CD4-positive, alpha-beta T cell (primary cell): ENCODE results near the gene GPR62. TPM values are rescaled to one million over a fixed set of nuclear protein-coding genes. Genes with fewer than 3 reads are reported as not detected.
"Not testable (repeated sequence)": the region's sequence is repeated elsewhere in the genome, so short reads cannot be mapped to it uniquely, and the experiment has no call there.

Source experiments
- ATAC-seq: fragments of 200-7000 bp; cut with Tn5 transposase; one replicate; pipeline ENCODE4 v1.10.0; 2022; ENCODE audit warnings: mild to moderate bottlenecking; ENCODE audit not compliant: poor library complexity
- CTCF ChIA-PET: fragments of 350-600 bp; sonication (Branson Sonifier 250); formaldehyde crosslinking; loops from one replicate; lab custom pipeline; 2021; ENCODE audit warnings: antibody characterized with exemption, inconsistent platforms; lab: Charles Lee
- POLR2A ChIA-PET: fragments of 350-600 bp; sonication (Branson Sonifier 250); formaldehyde crosslinking; loops from one replicate; lab custom pipeline; 2021; ENCODE audit warnings: antibody characterized with exemption, inconsistent platforms; lab: Charles Lee
- DNase-seq, 14 experiments: peaks; one replicate each; pipeline ENCODE4 v3.0.0-alpha.2; 2013 to 2020; ENCODE audit warnings: mixed read lengths in 2 of 14
- H3K27ac ChIP-seq, 2 donors: one replicate each; pipeline versions ENCODE4 v1.5.1 to v1.7.0; 2013; ENCODE audit warnings: low read length in 2 of 2, low read depth in 1 of 2, mild to moderate bottlenecking in 1 of 2
- H3K27me3 ChIP-seq, 2 experiments: 1 replicate in 1 of 2; 2 replicates in 1 of 2; pipeline versions ENCODE4 v1.6.1 to v1.7.0; 2013; ENCODE audit warnings: low read length in 2 of 2, control low read depth in 1 of 2, mild to moderate bottlenecking in 1 of 2, moderate library complexity in 1 of 2; ENCODE audit not compliant: insufficient read depth in 2 of 2, control insufficient read depth in 1 of 2
- H3K36me3 ChIP-seq: one replicate; pipeline ENCODE4 v1.6.1; 2013; ENCODE audit warnings: low read length, control low read depth; ENCODE audit not compliant: insufficient read depth
- H3K4me1 ChIP-seq: one replicate; pipeline ENCODE4 v1.6.1; 2013; ENCODE audit warnings: low read length, control low read depth; ENCODE audit not compliant: insufficient read depth
- H3K4me3 ChIP-seq: one replicate; pipeline ENCODE4 v1.5.1; 2013; ENCODE audit warnings: mild to moderate bottlenecking, low read length, moderate library complexity
- H3K9me3 ChIP-seq, 2 experiments: 1 replicate in 1 of 2; 2 replicates in 1 of 2; pipeline versions ENCODE4 v1.6.1 to v1.7.0; 2013; ENCODE audit warnings: low read length in 2 of 2, mild to moderate bottlenecking in 2 of 2, control low read depth in 1 of 2, moderate library complexity in 1 of 2; ENCODE audit not compliant: control insufficient read depth in 1 of 2, insufficient read depth in 1 of 2
- H3K27ac Mint-ChIP-seq: one replicate; pipeline ENCODE4 v1.8.0; 2020; ENCODE audit warnings: mixed read lengths
- H3K27me3 Mint-ChIP-seq: one replicate; pipeline ENCODE4 v1.8.0; 2021; ENCODE audit warnings: mixed read lengths
- H3K36me3 Mint-ChIP-seq: one replicate; pipeline ENCODE4 v1.8.0; 2021; ENCODE audit warnings: low read depth, mixed read lengths
- H3K4me1 Mint-ChIP-seq: one replicate; pipeline ENCODE4 v1.8.0; 2021; ENCODE audit warnings: low read depth, mixed read lengths
- H3K4me3 Mint-ChIP-seq: one replicate; pipeline ENCODE4 v1.8.0; 2020; ENCODE audit warnings: mild to moderate bottlenecking, mixed read lengths
- H3K9me3 Mint-ChIP-seq: one replicate; pipeline ENCODE4 v1.8.0; 2020; ENCODE audit warnings: mixed read lengths
- CTCF ChIP-seq: fragments of 200-600 bp; IDR thresholded peaks from one replicate; pipeline ENCODE4 v1.8.0; 2022; ENCODE audit warnings: antibody characterized with exemption, mild to moderate bottlenecking
- intact Hi-C, 2 experiments: fragments of 100-400 bp; cut with DNase I in 1 of 2; cut with micrococcal nuclease in 1 of 2; formaldehyde crosslinking; loops; one replicate each; pipeline versions ENCODE4 v1.15.1 to v1.9.0; 2023 to 2025; cut with DNase I, micrococcal nuclease
- total RNA-seq, 174 experiments: library from RNA in 2 of 174; stranded (reverse) in 2 of 174; gene quantifications; one replicate each; pipeline ENCODE4 v1.2.3 and lab custom pipeline; 2021 to 2026

The GPR62 gene
- total RNA-seq, 2 experiments from 2014 or later: not detected

DNA sequence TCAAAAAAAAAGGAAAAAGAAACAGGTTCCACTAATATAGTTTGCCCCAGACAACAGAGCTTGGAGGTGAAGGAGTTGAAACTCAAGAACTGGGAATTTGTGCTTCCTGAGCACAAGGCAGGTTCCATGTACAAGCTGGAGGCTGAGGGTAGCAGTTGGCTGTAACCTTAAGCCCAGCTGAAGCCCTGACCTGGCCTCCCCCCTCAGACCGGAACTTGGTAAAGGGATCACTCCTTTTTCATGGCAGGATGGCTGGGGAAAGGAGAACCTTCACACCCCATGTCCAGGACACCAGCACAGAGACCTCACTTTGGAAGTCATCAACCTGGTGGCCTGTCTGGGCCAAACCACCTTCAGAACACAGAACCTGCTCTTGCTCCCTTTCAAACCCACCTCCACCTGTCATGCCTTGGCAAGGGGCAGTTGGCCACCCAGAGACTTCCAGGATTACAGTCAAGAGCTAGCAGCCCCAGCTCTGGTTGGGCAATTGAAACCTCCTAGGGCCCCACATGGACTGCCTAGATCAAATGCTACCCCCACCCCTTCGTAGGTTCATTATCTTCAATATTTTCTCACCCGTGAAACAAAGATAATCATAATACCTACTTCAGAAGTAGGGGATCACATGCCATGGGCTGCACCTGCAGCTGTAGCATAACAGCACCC, 37.0 kb downstream of the GPR62 start:
- H3K27ac Mint-ChIP-seq: no peak overlapping the region
- no peaks in the 10 kb centered on the region for H3K27me3 Mint-ChIP-seq
- CTCF ChIA-PET: interaction anchor here (1.8 kb wide), 1 partner anchor 10 kb away, joined by 4 read pairs; no protein-coding TSS in a partner anchor
- intact Hi-C loops: loop anchor here in 1 of 2 experiments (10.0 kb wide), 1 partner anchor 713 kb away; the partner anchor contains the start of genes GLT8D1 and SPCS1
- peaks cover 40% of the 10 kb centered on the region for H3K36me3 Mint-ChIP-seq
- ATAC-seq (no peak), DNase-seq (no peak)
- peaks cover 31% of the 10 kb centered on the region for H3K4me1 Mint-ChIP-seq
- Histone ChIP-seq H3K9me3 (no peaks in the 10 kb centered on the region), H3K4me1 (peaks cover 40% of the 10 kb centered on the region), H3K36me3 (peaks cover 34% of the 10 kb centered on the region), H3K27ac (no peak overlapping the region), H3K4me3 (no peak overlapping the region), H3K27me3 (no peaks in the 10 kb centered on the region)
- H3K9me3 Mint-ChIP-seq: no peaks in the 10 kb centered on the region
- H3K4me3 Mint-ChIP-seq: peak overlapping the region; percentile 51
- POLR2A ChIA-PET: interaction anchor here (1.2 to 2.9 kb wide), 3 partner anchors 9 to 64 kb away, joined by 3 to 13 read pairs (median 4); partner anchors contain the start of genes ACY1 and DUSP7
- no peak for TF ChIP-seq CTCF

- DNase-seq, H3K4me3 ChIP-seq, H3K27me3 ChIP-seq, H3K9me3 Mint-ChIP-seq, H3K27ac Mint-ChIP-seq, CTCF ChIA-PET, H3K27me3 Mint-ChIP-seq, H3K27ac ChIP-seq, ATAC-seq, H3K9me3 ChIP-seq: not testable (repeated sequence)
- peaks cover 31% of the 10 kb centered on the region for H3K4me1 Mint-ChIP-seq
- POLR2A ChIA-PET: interaction anchor here (2.7 to 2.9 kb wide), 3 partner anchors 10 to 52 kb away, joined by 13 to 35 read pairs (median 32); partner anchors contain the start of genes ACY1, PARP3 and RRP9
- peaks cover 40% of the 10 kb centered on the region for H3K36me3 Mint-ChIP-seq
- intact Hi-C loops: loop anchor here in 1 of 2 experiments (10.0 kb wide), 1 partner anchor 711 kb away; the partner anchor contains the start of genes GLT8D1 and SPCS1
- Histone ChIP-seq H3K4me1 (peaks cover 40% of the 10 kb centered on the region), H3K36me3 (peaks cover 34% of the 10 kb centered on the region)
- peak overlapping the region; percentile 99 for H3K4me3 Mint-ChIP-seq
Observed at GRCh38 chr3:51993657-51994056, 38.5 kb downstream of the GPR62 start.

GRCh38 chr3:51994530-51994929, 39.3 kb downstream of the GPR62 start:
- ATAC-seq: no peak
- POLR2A ChIA-PET: interaction anchor here (1.7 to 2.9 kb wide), 4 partner anchors 11 to 160 kb away, joined by 13 to 35 read pairs (median 30); partner anchors contain the start of genes ABHD14A, ABHD14B, ACY1 and PARP3
- H3K36me3 ChIP-seq: peaks cover 34% of the 10 kb centered on the region
- Mint-ChIP-seq H3K27me3 (no peaks in the 10 kb centered on the region), H3K4me3 (peak overlapping the region; percentile 99), H3K27ac (peak overlapping the region; percentile 97), H3K36me3 (peaks cover 40% of the 10 kb centered on the region), H3K9me3 (no peaks in the 10 kb centered on the region), H3K4me1 (peaks cover 31% of the 10 kb centered on the region)
- H3K4me1 ChIP-seq: peaks cover 40% of the 10 kb centered on the region
- peak overlapping the region; percentile 0 to 88 for H3K27ac ChIP-seq
- no peaks in the 10 kb centered on the region for H3K9me3 ChIP-seq
- H3K27me3 ChIP-seq: no peaks in the 10 kb centered on the region
- TF ChIP-seq CTCF: no peak
- H3K4me3 ChIP-seq: peak overlapping the region; percentile 88
- CTCF ChIA-PET: interaction anchor here (2.0 to 2.7 kb wide), 3 partner anchors 12 to 52 kb away, joined by 13 to 22 read pairs (median 18); partner anchors contain the start of genes ABHD14A, ABHD14B, PARP3 and RRP9
- intact Hi-C loops: loop anchor here in 1 of 2 experiments (10.0 kb wide), 1 partner anchor 710 kb away; the partner anchor contains the start of genes GLT8D1 and SPCS1
- no peak for DNase-seq
